Effector CD4-positive, alpha-beta T cell (primary cell): ENCODE data around the gene LIMK2.
"Not testable (repeated sequence)": the region's sequence is repeated elsewhere in the genome, so short reads cannot be mapped to it uniquely, and the experiment has no call there.

Experiments used
- DNase-seq: peaks from one replicate; pipeline ENCODE4 v3.0.0-alpha.2; 2020

The LIMK2 gene

GRCh38 chr22:31295360-31295759 lies 83.3 kb downstream of the LIMK2 start:
- no peak for DNase-seq

GRCh38 chr22:31295831-31296657 lies 83.9 kb downstream of the LIMK2 start:
- DNase-seq = no peak

GRCh38 chr22:31300896-31301295 lies 88.8 kb downstream of the LIMK2 start:
- no peak for DNase-seq

- DNase-seq = no peak
Observed at GRCh38 chr22:31302006-31302405, 89.9 kb downstream of the LIMK2 start.

- DNase-seq = no peak
Observed at GRCh38 chr22:31302537-31302936, 90.4 kb downstream of the LIMK2 start.

DNA sequence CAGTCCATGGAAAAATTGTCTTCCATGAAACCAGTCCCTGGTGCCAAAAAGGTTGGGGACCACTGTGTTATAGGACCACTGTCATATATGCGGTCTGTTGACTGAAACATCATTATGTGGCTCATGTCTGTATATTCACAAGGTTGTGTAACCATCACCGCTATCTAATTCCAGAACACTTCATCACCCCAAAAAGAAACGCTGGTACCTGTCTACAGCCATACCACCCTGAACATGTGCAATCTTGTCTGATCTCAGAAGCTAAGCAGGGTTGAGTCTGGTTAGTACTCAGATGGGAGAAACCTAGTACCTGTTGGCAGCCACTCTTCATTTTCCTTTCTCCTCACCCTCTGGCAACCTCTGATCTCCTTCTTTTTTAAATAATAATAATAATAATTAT lies 93.1 kb downstream of the LIMK2 start:
- no peak for DNase-seq

- DNase-seq = no peak
Observed at GRCh38 chr22:31308181-31308580, 96.1 kb downstream of the LIMK2 start.

DNA sequence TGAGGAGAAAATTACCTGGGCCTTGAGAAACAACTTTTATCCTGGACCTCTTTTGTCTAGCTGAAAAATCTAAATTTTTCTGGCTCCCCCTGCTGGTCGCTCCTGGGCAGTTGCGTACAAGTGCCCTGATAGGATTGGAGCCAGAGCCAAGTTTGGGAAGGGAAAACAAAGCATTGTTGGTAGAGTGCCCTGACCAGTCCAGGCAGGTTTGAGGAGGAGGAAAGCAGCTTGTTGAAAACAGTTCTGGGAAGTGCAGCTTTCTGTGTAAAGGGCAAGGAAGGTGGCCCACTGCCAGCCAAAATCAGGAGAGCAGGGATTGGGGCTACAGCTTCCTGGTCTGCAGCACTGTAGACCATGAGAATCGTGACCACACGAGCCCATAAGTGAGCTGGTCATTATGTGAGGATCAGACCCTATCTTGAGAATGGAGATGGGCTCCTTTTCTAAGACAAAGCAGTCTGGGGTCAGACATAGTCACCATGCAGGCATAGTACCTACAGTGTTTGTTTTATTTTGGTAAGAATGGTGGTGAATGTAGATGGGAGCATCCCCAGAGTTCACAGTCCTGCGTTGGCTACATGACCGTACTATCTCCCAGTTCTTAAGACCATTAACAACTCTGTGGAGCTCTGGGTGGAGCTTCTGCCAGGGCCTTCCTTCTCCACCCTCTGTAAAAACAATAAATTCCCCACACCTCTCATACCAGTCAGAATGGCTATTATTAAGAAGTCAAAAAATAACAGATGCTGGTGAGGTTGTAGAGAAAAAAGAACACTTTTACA lies 101.5 kb downstream of the LIMK2 start:
- DNase-seq = peak; percentile 58

DNA sequence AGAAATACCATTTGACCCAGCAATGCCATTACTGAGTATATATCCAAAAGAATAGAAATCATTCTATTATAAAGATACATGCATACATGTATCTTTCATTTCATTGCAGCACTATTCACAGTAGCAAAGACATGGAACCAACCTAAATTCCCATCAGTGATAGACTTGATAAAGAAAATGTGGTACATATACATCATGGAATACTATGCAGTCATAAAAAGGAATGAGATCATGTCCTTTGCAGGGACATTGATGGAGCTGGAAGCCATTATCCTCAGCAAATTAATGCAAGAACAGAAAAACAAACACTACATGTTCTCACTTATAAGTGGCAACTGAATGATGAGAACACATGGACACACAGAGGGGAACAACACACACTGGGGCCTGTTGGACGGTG lies 102.1 kb downstream of the LIMK2 start:
- not testable (repeated sequence) for DNase-seq

DNA sequence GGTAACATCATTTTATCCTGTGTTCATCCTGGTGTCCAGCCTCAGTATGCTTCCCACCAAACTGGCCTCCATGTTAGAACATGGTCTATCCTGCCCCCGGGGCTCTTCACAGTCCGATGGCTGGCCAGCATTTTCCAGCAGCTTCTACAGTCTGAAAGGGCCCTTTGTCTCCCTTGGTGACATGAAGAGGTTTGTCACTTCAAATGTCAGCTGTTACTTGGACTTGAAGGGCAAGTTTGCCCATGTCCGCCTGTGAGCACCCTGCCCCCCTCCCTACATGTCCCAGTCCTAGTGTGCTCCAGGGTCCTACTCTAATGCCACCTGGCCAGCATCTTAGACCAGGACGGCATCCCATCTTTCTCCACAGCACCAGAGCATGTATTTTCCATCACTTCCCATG lies 109.3 kb downstream of the LIMK2 start:
- DNase-seq = no peak

GRCh38 chr22:31323578-31324550 lies 111.8 kb downstream of the LIMK2 start:
- no peak for DNase-seq

GRCh38 chr22:31326877-31327276 lies 114.8 kb downstream of the LIMK2 start:
- no peak for DNase-seq

- no peak for DNase-seq
Observed at GRCh38 chr22:31327806-31328543, 115.9 kb downstream of the LIMK2 start.

DNA sequence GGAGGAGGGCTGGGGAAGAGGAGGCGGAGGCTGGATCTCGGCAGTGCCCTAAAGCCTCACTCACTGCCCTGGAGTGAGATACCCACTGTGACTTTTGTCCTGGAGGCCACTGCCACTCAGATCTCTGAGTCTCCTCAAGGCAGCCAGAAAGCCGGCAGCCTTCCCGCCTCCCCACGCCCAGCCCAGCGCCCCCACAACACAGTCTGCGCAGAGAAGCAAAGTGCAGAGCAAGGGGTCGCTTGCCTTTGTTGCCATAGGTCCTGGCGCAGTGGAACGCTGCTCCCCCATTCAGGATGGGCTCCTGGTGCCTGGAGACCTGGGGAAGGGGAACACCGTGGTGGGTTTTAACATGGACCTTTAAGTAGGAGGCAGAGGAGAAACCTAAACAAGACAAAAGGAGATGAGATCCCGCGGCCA lies 116.5 kb downstream of the LIMK2 start:
- no peak for DNase-seq

GRCh38 chr22:31329029-31329428 lies 116.9 kb downstream of the LIMK2 start:
- DNase-seq = no peak
